ENCODE data around the gene REEP1.

- TF ChIP-seq CTCF (conservative IDR thresholded peaks at IDR 0.05; ENCODE audit: low read depth, low read length) (no peak), EZH2 (IDR thresholded peaks at IDR 0.05; ENCODE audit: borderline replicate concordance, low read depth, low read length, poor library complexity, severe bottlenecking) (no peak)
These were observed 134.7 kb downstream of the REEP1 start for GRCh38 chr2:86202702-86203101.
